Activated CD4-positive, alpha-beta T cell treated with anti-CD3 and anti-CD28 coated beads for 36 hours (primary cell): ENCODE data around the gene BOLA1. TPM values are rescaled to one million over a fixed set of nuclear protein-coding genes. Genes with fewer than 3 reads are reported as not detected.

Source experiments
- ATAC-seq: fragments of 200-7000 bp; cut with Tn5 transposase; one replicate; pipeline ENCODE4 v1.10.0; 2021; ENCODE audit warnings: mild to moderate bottlenecking, moderate library complexity
- CTCF ChIA-PET: fragments of 350-600 bp; sonication (Branson Sonifier 250); formaldehyde crosslinking; loops from one replicate; lab custom pipeline; 2021; ENCODE audit warnings: antibody characterized with exemption; lab: Charles Lee
- POLR2A ChIA-PET: fragments of 350-600 bp; sonication (Branson Sonifier 250); formaldehyde crosslinking; loops from one replicate; lab custom pipeline; 2021; ENCODE audit warnings: antibody characterized with exemption, inconsistent platforms; lab: Charles Lee
- DNase-seq: peaks from one replicate; pipeline ENCODE4 v3.0.0-alpha.2; 2020
- H3K27ac Mint-ChIP-seq: one replicate; pipeline ENCODE4 v1.8.0; 2021; ENCODE audit warnings: mixed read lengths
- H3K27me3 Mint-ChIP-seq: one replicate; pipeline ENCODE4 v1.8.0; 2021; ENCODE audit warnings: mixed read lengths
- H3K36me3 Mint-ChIP-seq: one replicate; pipeline ENCODE4 v1.8.0; 2021; ENCODE audit warnings: low read depth, mixed read lengths
- H3K4me1 Mint-ChIP-seq: one replicate; pipeline ENCODE4 v1.8.0; 2021; ENCODE audit warnings: mixed read lengths
- H3K4me3 Mint-ChIP-seq: one replicate; pipeline ENCODE4 v1.8.0; 2021; ENCODE audit warnings: mild to moderate bottlenecking, moderate library complexity, mixed read lengths
- H3K9me3 Mint-ChIP-seq: one replicate; pipeline ENCODE4 v1.8.0; 2021; ENCODE audit warnings: low read depth, mixed read lengths
- intact Hi-C, 2 experiments: fragments of 100-400 bp; cut with DNase I in 1 of 2; cut with micrococcal nuclease in 1 of 2; formaldehyde crosslinking; loops; one replicate each; pipeline versions ENCODE4 v1.14.2 to v1.15.1; 2022 to 2024; cut with DNase I, micrococcal nuclease
- total RNA-seq, 2 experiments: library from RNA; stranded (reverse); gene quantifications; one replicate each; pipeline ENCODE4 v1.2.3, GENCODE V29; 2021

BOLA1 gene
- total RNA-seq, 2 experiments from 2014 or later = 24.1 to 30.0 TPM

- intact Hi-C loops = no loop called here
- H3K4me1 Mint-ChIP-seq = peaks cover 19% of the 10 kb centered on the region
- no peak overlapping the region for H3K27ac Mint-ChIP-seq
- ChIA-PET POLR2A (interaction anchor here (1.0 kb wide), 1 partner anchor 207 kb away, joined by 4 read pairs; the partner anchor contains the start of gene PLEKHO1), CTCF (interaction anchor here (0.6 to 1.6 kb wide), 2 partner anchors 19 to 52 kb away, joined by 4 to 5 read pairs; no protein-coding TSS in a partner anchor)
- no peak for DNase-seq
- peaks cover 23% of the 10 kb centered on the region for H3K36me3 Mint-ChIP-seq
- no peak overlapping the region for H3K4me3 Mint-ChIP-seq
- no peak for ATAC-seq
- no peaks in the 10 kb centered on the region for H3K27me3 Mint-ChIP-seq
- H3K9me3 Mint-ChIP-seq = no peaks in the 10 kb centered on the region
Measured at GRCh38 chr1:149942885-149943284, 43.5 kb downstream of the BOLA1 start.

- CTCF ChIA-PET = interaction anchor here (1.0 to 1.4 kb wide), 2 partner anchors 16 to 17 kb away, joined by 3 to 5 read pairs; no protein-coding TSS in a partner anchor
- H3K4me3 Mint-ChIP-seq = no peak overlapping the region
Measured at GRCh38 chr1:149945206-149945605, 45.8 kb downstream of the BOLA1 start.

GRCh38 chr1:149949911-149950310 is 50.5 kb downstream of the BOLA1 start:
- CTCF ChIA-PET = no interaction called here

More at GRCh38 chr1:149945206-149945605, 45.8 kb downstream of the BOLA1 start:
- POLR2A ChIA-PET = no interaction called here
- Mint-ChIP-seq H3K9me3 (no peaks in the 10 kb centered on the region), H3K27ac (no peak overlapping the region), H3K27me3 (no peaks in the 10 kb centered on the region), H3K4me1 (peaks cover under 1% of the 10 kb centered on the region), H3K36me3 (peaks cover 25% of the 10 kb centered on the region)
- DNase-seq (no peak), ATAC-seq (no peak)
- intact Hi-C loops = no loop called here

More at GRCh38 chr1:149949911-149950310, 50.5 kb downstream of the BOLA1 start:
- POLR2A ChIA-PET = interaction anchor here (0.7 kb wide), 1 partner anchor 16 kb away, joined by 4 read pairs; no protein-coding TSS in a partner anchor
- H3K27ac Mint-ChIP-seq = no peak overlapping the region
- no peaks in the 10 kb centered on the region for H3K27me3 Mint-ChIP-seq
- H3K4me1 Mint-ChIP-seq = no peaks in the 10 kb centered on the region
- ATAC-seq = no peak
- no peaks in the 10 kb centered on the region for H3K9me3 Mint-ChIP-seq
- no peak overlapping the region for H3K4me3 Mint-ChIP-seq
- intact Hi-C loops = no loop called here
- peaks cover 25% of the 10 kb centered on the region for H3K36me3 Mint-ChIP-seq
- DNase-seq = no peak

Other genes with a start within 250 kb of the BOLA1 start
- not detected for gene FCGR1A, start 116.9 kb upstream of the BOLA1 start, total RNA-seq
- 1 to 10 TPM; 7.8 to 8.5 TPM for gene SV2A, start 18.3 kb downstream of the BOLA1 start, total RNA-seq
- gene SF3B4, start 28.2 kb downstream of the BOLA1 start, total RNA-seq = 10 to 100 TPM; 68.6 to 71.9 TPM
- gene MTMR11, start 37.3 kb downstream of the BOLA1 start, total RNA-seq = 1 to 10 TPM; 1.3 TPM
- 10 to 100 TPM; 18.5 to 20.1 TPM for gene OTUD7B, start 111.2 kb downstream of the BOLA1 start, total RNA-seq
- 10 to 100 TPM; 18.5 to 20.6 TPM for gene VPS45, start 168.2 kb downstream of the BOLA1 start, total RNA-seq